NCI-H446 (cell line): ENCODE results near the gene IL6ST.

Experiments
- DNase-seq, 2 experiments: peaks; one replicate each; lab custom pipeline; 2025; lab: John Stamatoyannopoulos, UW

The IL6ST gene

DNA sequence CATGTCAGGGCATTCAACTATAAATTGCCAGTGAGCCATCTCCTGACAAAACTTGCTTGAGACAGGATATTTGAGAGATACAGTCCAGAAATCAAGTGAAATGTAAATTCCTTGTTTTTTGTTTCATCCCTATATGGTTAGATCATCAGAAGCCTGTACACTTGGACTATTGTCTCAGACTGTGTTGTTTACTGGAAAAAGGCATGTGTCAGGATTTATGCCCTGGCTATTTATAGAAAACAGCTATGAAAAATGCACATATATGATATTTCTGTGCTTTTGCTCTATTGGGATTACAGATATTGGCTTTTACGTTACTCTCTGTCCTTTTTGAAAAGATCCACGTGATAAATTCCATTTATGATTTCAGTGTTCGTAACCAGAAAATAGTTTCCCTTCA lies 99.4 kb downstream of the IL6ST start:
- DNase-seq: no peak

DNA sequence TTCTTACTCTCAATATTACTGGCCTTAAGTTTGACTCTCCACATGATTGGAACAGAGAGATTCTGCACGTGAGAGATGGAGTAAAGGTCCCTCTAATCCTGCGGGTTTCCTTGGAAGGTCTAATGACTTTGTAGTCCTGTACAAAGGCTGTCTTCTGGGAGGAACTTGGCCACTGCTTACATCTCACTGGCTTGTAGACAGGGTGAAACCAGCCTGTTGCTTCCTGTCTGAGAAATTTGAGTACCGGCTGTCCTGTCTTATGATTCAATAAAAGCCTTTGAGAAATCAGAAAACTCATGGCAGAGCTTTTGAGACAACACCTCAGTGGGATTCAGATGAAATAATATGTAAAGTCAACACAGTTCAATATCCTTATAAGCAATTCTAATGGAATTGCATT lies 100.6 kb downstream of the IL6ST start:
- no peak for DNase-seq

DNA sequence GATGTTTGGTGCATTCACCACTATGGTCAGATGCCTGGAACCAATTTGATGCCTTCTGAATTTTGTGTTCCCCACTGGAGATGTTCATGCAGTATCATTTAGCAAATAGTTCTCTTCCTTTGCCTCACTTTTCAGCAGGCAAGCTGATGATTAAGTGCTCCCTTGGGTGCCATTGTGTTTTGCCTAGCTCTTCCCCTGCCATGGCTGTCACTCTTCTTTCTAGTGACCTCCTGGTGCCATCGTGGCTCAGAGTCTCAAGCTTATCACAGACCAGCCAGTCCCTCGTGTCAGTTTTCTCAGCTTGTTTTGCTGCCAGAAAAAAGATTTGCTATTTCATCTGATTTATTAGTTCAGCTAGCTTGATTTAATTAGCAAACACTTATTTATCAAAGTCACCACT lies 102.3 kb downstream of the IL6ST start:
- DNase-seq: no peak

DNA sequence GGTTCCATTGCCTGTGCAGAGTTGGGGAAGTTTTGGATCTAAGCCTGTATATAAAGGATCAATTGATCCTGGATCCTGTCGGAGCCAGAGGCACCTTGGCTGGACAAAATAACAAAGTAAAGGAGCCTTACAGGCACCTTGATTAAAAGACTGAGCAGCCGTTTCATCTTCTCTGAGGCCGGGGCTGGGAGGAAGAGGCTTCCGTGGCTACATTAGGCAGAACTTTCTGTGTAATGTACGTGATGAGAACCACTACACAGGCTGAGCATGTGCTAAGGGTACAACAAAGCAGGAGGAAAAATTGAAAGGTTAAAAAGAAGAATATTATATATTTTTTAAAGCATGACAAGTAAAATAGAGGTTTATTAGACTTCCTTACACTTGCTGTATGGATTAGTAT lies 106.6 kb downstream of the IL6ST start:
- DNase-seq: no peak

DNA sequence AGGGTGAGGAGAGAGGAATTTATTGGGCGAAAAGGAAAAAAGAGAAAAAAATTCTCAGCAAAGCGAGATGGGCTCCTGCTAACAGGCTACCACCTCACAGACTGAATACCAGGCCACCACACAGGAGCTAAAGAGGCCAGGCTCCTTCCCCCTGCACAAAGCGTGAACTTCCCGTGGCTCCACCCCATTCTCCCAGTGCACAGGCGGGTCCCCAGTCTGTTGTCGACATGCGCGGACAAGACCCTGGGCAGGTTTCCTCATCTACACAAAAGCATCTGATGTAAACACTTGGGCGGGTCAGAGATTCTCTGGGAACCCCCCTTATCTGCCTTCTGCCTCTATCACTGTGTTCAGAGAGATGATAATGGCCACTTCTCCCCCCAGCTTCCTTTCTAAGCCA lies 109.4 kb downstream of the IL6ST start:
- DNase-seq: no peak
